A673 (cell line): Measurements from ENCODE around the gene DMBX1. TPM values are rescaled to one million over a fixed set of nuclear protein-coding genes. Genes with fewer than 3 reads are reported as not detected.

Experiments
- BruUV-seq: library from RNA; stranded (reverse); fragments of 400-500 nt; replicated peaks from 2 replicates; lab custom pipeline; 2021; lab: Mats Ljungman, UMichigan
- CTCF ChIA-PET: fragments of 300-600 bp; sonication (Branson Sonifier 250); formaldehyde crosslinking; loops from one replicate; lab custom pipeline; 2022; ENCODE audit warnings: antibody characterized with exemption; lab: Charles Lee
- POLR2A ChIA-PET: fragments of 300-600 bp; sonication (Branson Sonifier 250); formaldehyde crosslinking; loops from one replicate; lab custom pipeline; 2022; ENCODE audit warnings: antibody characterized with exemption; ENCODE audit not compliant: low non-redundant PET; lab: Charles Lee
- DNase-seq: peaks from one replicate; pipeline ENCODE4 v3.0.0-alpha.2; 2015; ENCODE audit warnings: low spot score
- H3K27ac ChIP-seq: fragments of 200-600 bp; sonication (generic); 2 replicates; pipeline ENCODE4 v1.5.1; 2016; ENCODE audit warnings: mixed run types, low read depth, mild to moderate bottlenecking, mixed read lengths, antibody characterized with exemption, low read length; ENCODE audit not compliant: poor library complexity, severe bottlenecking
- H3K27me3 ChIP-seq: fragments of 200-600 bp; sonication (generic); replicated peaks from 2 replicates; pipeline ENCODE4 v1.6.1; 2017; ENCODE audit warnings: mixed run types, low read depth, mild to moderate bottlenecking, mixed read lengths, antibody characterized with exemption, low read length; ENCODE audit not compliant: insufficient read depth, poor library complexity
- H3K36me3 ChIP-seq: fragments of 200-600 bp; sonication (generic); 2 replicates; pipeline ENCODE4 v1.6.1; 2016; ENCODE audit warnings: mixed run types, mild to moderate bottlenecking, mixed read lengths, antibody characterized with exemption, low read length; ENCODE audit not compliant: insufficient read depth, poor library complexity, severe bottlenecking
- H3K4me1 ChIP-seq: fragments of 200-600 bp; sonication (generic); 2 replicates; pipeline ENCODE4 v1.6.1; 2017; ENCODE audit warnings: mixed run types, mild to moderate bottlenecking, mixed read lengths, antibody characterized with exemption, low read length; ENCODE audit not compliant: insufficient read depth, poor library complexity, severe bottlenecking
- H3K4me3 ChIP-seq: fragments of 200-600 bp; sonication (generic); 2 replicates; pipeline ENCODE4 v1.5.1; 2016; ENCODE audit warnings: low read depth, mixed run types, mild to moderate bottlenecking, mixed read lengths, low read length; ENCODE audit not compliant: poor library complexity, severe bottlenecking
- H3K9me3 ChIP-seq: fragments of 200-600 bp; sonication (generic); 2 replicates; pipeline ENCODE4 v1.6.1; 2016; ENCODE audit warnings: mixed run types, low read depth, mild to moderate bottlenecking, mixed read lengths, antibody characterized with exemption, low read length; ENCODE audit not compliant: poor library complexity, severe bottlenecking
- CTCF ChIP-seq: fragments of 300-800, 200-600 bp; sonication (generic); conservative IDR thresholded peaks from 2 replicates; pipeline ENCODE4 v1.5.1; 2017; ENCODE audit warnings: low read depth, mild to moderate bottlenecking, antibody characterized with exemption, low read length, moderate library complexity, mixed read lengths
- EZH2 ChIP-seq: fragments of 200-600 bp; sonication (generic); IDR thresholded peaks from 2 replicates; pipeline ENCODE4 v1.6.1; 2017; ENCODE audit warnings: borderline replicate concordance, low read depth, mild to moderate bottlenecking, mixed read lengths, antibody characterized with exemption, low read length; ENCODE audit not compliant: poor library complexity, severe bottlenecking
- intact Hi-C: fragments of 100-400 bp; cut with micrococcal nuclease; formaldehyde crosslinking; loops from one replicate; pipeline ENCODE4 v1.10.0; 2022; ENCODE audit not compliant: unreplicated experiment
- total RNA-seq: library from RNA; stranded (reverse); gene quantifications from 2 replicates; pipeline ENCODE4 v1.2.3, GENCODE V29; 2021

The DMBX1 gene
- total RNA-seq, 1 experiment from 2014 or later, result 0.69 TPM

GRCh38 chr1:46447499-46448108 is 42.0 kb upstream of the DMBX1 start:
- no peaks in the 10 kb centered on the region for H3K4me1 ChIP-seq
- intact Hi-C loops, result loop anchor here (1.0 to 5.0 kb wide), 3 partner anchors 81 to 277 kb away; no protein-coding TSS in a partner anchor
- H3K27ac ChIP-seq, result no peak overlapping the region
- ChIA-PET CTCF (interaction anchor here (0.5 to 5.1 kb wide), 10 partner anchors 15 to 277 kb away, joined by 3 to 38 read pairs (median 4); no protein-coding TSS in a partner anchor), POLR2A (no interaction called here)
- no peak overlapping the region for H3K4me3 ChIP-seq
- TF ChIP-seq CTCF (no peak), EZH2 (no peak)
- no peak for DNase-seq
- H3K9me3 ChIP-seq, result no peaks in the 10 kb centered on the region
- H3K27me3 ChIP-seq, result peaks cover 42% of the 10 kb centered on the region
- no peaks in the 10 kb centered on the region for H3K36me3 ChIP-seq
- BruUV-seq, result no TSS peak

- H3K27me3 ChIP-seq, result peaks cover 42% of the 10 kb centered on the region
- CTCF ChIA-PET, result interaction anchor here (5.1 kb wide), 1 partner anchor 78 kb away, joined by 38 read pairs; no protein-coding TSS in a partner anchor
- no peaks in the 10 kb centered on the region for H3K9me3 ChIP-seq
- BruUV-seq, result no TSS peak
- no peaks in the 10 kb centered on the region for H3K36me3 ChIP-seq
- POLR2A ChIA-PET, result no interaction called here
- no peak overlapping the region for H3K27ac ChIP-seq
- TF ChIP-seq EZH2, result peak; percentile 96
- TF ChIP-seq CTCF, result no peak
- H3K4me1 ChIP-seq, result no peaks in the 10 kb centered on the region
- no peak overlapping the region for H3K4me3 ChIP-seq
- intact Hi-C loops, result loop anchor here (5.0 kb wide), 1 partner anchor 99 kb away; no protein-coding TSS in a partner anchor
- no peak for DNase-seq
These were observed 41.3 kb upstream of the DMBX1 start for GRCh38 chr1:46448109-46448911.

GRCh38 chr1:46449223-46450159 is 40.1 kb upstream of the DMBX1 start:
- TF ChIP-seq EZH2 (no peak), CTCF (no peak)
- Histone ChIP-seq H3K9me3 (no peaks in the 10 kb centered on the region), H3K27ac (no peak overlapping the region), H3K4me1 (no peaks in the 10 kb centered on the region), H3K4me3 (no peak overlapping the region), H3K27me3 (peaks cover 45% of the 10 kb centered on the region), H3K36me3 (no peaks in the 10 kb centered on the region)
- no peak for DNase-seq
- ChIA-PET CTCF (interaction anchor here (0.5 to 1.3 kb wide), 4 partner anchors 43 to 79 kb away, joined by 3 to 5 read pairs (median 5); no protein-coding TSS in a partner anchor), POLR2A (no interaction called here)
- no TSS peak for BruUV-seq
- intact Hi-C loops, result loop anchor here (5.0 kb wide), 1 partner anchor 98 kb away; no protein-coding TSS in a partner anchor
